ENCODE measurements around the gene NKX6-2. TPM values are rescaled to one million over a fixed set of nuclear protein-coding genes. Genes with fewer than 3 reads are reported as not detected.

NKX6-2 gene
- total RNA-seq, 1 donor from 2014 or later = not detected

GRCh38 chr10:132742167-132742836 lies 43.6 kb downstream of the NKX6-2 start:
- Mint-ChIP-seq H3K9me3 (no peaks in the 10 kb centered on the region), H3K27me3 (ENCODE audit: low read depth) (no peaks in the 10 kb centered on the region), H3K27ac (no peak overlapping the region), H3K4me1 (ENCODE audit: low read depth) (no peaks in the 10 kb centered on the region), H3K4me3 (ENCODE audit: low read depth) (no peak overlapping the region), H3K36me3 (ENCODE audit: low read depth) (no peaks in the 10 kb centered on the region)
- no peak for DNase-seq (ENCODE audit: low spot score)
- intact Hi-C loops (cut with micrococcal nuclease) = no loop called here

GRCh38 chr10:132740588-132740987 lies 45.4 kb downstream of the NKX6-2 start:
- no peaks in the 10 kb centered on the region for H3K9me3 Mint-ChIP-seq
- H3K4me1 Mint-ChIP-seq (ENCODE audit: low read depth) = no peaks in the 10 kb centered on the region
- no peak overlapping the region for H3K4me3 Mint-ChIP-seq (ENCODE audit: low read depth)
- intact Hi-C loops (cut with micrococcal nuclease) = no loop called here
- no peaks in the 10 kb centered on the region for H3K27me3 Mint-ChIP-seq (ENCODE audit: low read depth)
- no peaks in the 10 kb centered on the region for H3K36me3 Mint-ChIP-seq (ENCODE audit: low read depth)
- no peak overlapping the region for H3K27ac Mint-ChIP-seq
- DNase-seq (ENCODE audit: low spot score) = no peak

GRCh38 chr10:132739225-132739613 lies 46.7 kb downstream of the NKX6-2 start:
- intact Hi-C loops (cut with micrococcal nuclease) = no loop called here
- H3K36me3 Mint-ChIP-seq (ENCODE audit: low read depth) = no peaks in the 10 kb centered on the region
- H3K4me3 Mint-ChIP-seq (ENCODE audit: low read depth) = no peak overlapping the region
- no peaks in the 10 kb centered on the region for H3K27me3 Mint-ChIP-seq (ENCODE audit: low read depth)
- H3K27ac Mint-ChIP-seq = no peak overlapping the region
- H3K4me1 Mint-ChIP-seq (ENCODE audit: low read depth) = no peaks in the 10 kb centered on the region
- H3K9me3 Mint-ChIP-seq = no peaks in the 10 kb centered on the region
- DNase-seq (ENCODE audit: low spot score) = no peak

GRCh38 chr10:132738454-132739224 lies 47.3 kb downstream of the NKX6-2 start:
- H3K4me3 Mint-ChIP-seq (ENCODE audit: low read depth) = no peak overlapping the region
- intact Hi-C loops (cut with micrococcal nuclease) = no loop called here
- H3K36me3 Mint-ChIP-seq (ENCODE audit: low read depth) = no peaks in the 10 kb centered on the region
- H3K9me3 Mint-ChIP-seq = no peaks in the 10 kb centered on the region
- no peaks in the 10 kb centered on the region for H3K4me1 Mint-ChIP-seq (ENCODE audit: low read depth)
- DNase-seq (ENCODE audit: low spot score) = no peak
- no peaks in the 10 kb centered on the region for H3K27me3 Mint-ChIP-seq (ENCODE audit: low read depth)
- H3K27ac Mint-ChIP-seq = no peak overlapping the region

GRCh38 chr10:132737390-132738048 lies 48.4 kb downstream of the NKX6-2 start:
- Mint-ChIP-seq H3K36me3 (ENCODE audit: low read depth) (no peaks in the 10 kb centered on the region), H3K4me1 (ENCODE audit: low read depth) (no peaks in the 10 kb centered on the region)
- intact Hi-C loops (cut with micrococcal nuclease) = no loop called here

GRCh38 chr10:132735923-132736391 lies 50.0 kb downstream of the NKX6-2 start:
- H3K9me3 Mint-ChIP-seq = no peaks in the 10 kb centered on the region
- H3K27ac Mint-ChIP-seq = no peak overlapping the region
- no peaks in the 10 kb centered on the region for H3K27me3 Mint-ChIP-seq (ENCODE audit: low read depth)
- DNase-seq (ENCODE audit: low spot score) = no peak
- H3K36me3 Mint-ChIP-seq (ENCODE audit: low read depth) = no peaks in the 10 kb centered on the region
- intact Hi-C loops (cut with micrococcal nuclease) = no loop called here
- no peak overlapping the region for H3K4me3 Mint-ChIP-seq (ENCODE audit: low read depth)
- H3K4me1 Mint-ChIP-seq (ENCODE audit: low read depth) = no peaks in the 10 kb centered on the region

More at GRCh38 chr10:132737390-132738048, 48.4 kb downstream of the NKX6-2 start:
- Mint-ChIP-seq H3K27ac (no peak overlapping the region), H3K9me3 (no peaks in the 10 kb centered on the region), H3K4me3 (ENCODE audit: low read depth) (no peak overlapping the region), H3K27me3 (ENCODE audit: low read depth) (no peaks in the 10 kb centered on the region)
- DNase-seq (ENCODE audit: low spot score) = no peak

GRCh38 chr10:132735341-132735775 lies 50.6 kb downstream of the NKX6-2 start:
- no peaks in the 10 kb centered on the region for H3K36me3 Mint-ChIP-seq (ENCODE audit: low read depth)
- no peaks in the 10 kb centered on the region for H3K4me1 Mint-ChIP-seq (ENCODE audit: low read depth)
- no peaks in the 10 kb centered on the region for H3K9me3 Mint-ChIP-seq
- intact Hi-C loops (cut with micrococcal nuclease) = no loop called here
- no peak overlapping the region for H3K4me3 Mint-ChIP-seq (ENCODE audit: low read depth)
- no peak for DNase-seq (ENCODE audit: low spot score)
- no peak overlapping the region for H3K27ac Mint-ChIP-seq
- no peaks in the 10 kb centered on the region for H3K27me3 Mint-ChIP-seq (ENCODE audit: low read depth)

GRCh38 chr10:132733926-132734325 lies 52.0 kb downstream of the NKX6-2 start:
- intact Hi-C loops (cut with micrococcal nuclease) = no loop called here

More at GRCh38 chr10:132733926-132734325, 52.0 kb downstream of the NKX6-2 start:
- no peaks in the 10 kb centered on the region for H3K27me3 Mint-ChIP-seq (ENCODE audit: low read depth)
- no peaks in the 10 kb centered on the region for H3K36me3 Mint-ChIP-seq (ENCODE audit: low read depth)
- H3K27ac Mint-ChIP-seq = no peak overlapping the region
- no peaks in the 10 kb centered on the region for H3K4me1 Mint-ChIP-seq (ENCODE audit: low read depth)
- no peaks in the 10 kb centered on the region for H3K9me3 Mint-ChIP-seq
- H3K4me3 Mint-ChIP-seq (ENCODE audit: low read depth) = no peak overlapping the region
- DNase-seq (ENCODE audit: low spot score) = no peak

Other genes with a start within 250 kb of the NKX6-2 start
- 13.0 and 13.8 TPM in 2 replicates for gene INPP5A, start 248.4 kb downstream of the NKX6-2 start, total RNA-seq
- gene CFAP46, start 156.4 kb upstream of the NKX6-2 start, total RNA-seq = not detected in 2 replicates